ENCODE measurements around the gene TMEM38A.
"Not testable (repeated sequence)": the region's sequence is repeated elsewhere in the genome, so short reads cannot be mapped to it uniquely, and the experiment has no call there.

TMEM38A gene

GRCh38 chr19:16637535-16637934 lies 23.4 kb upstream of the TMEM38A start:
- DNase-seq (ENCODE audit: low read depth in 2 of 2): no peak

DNA sequence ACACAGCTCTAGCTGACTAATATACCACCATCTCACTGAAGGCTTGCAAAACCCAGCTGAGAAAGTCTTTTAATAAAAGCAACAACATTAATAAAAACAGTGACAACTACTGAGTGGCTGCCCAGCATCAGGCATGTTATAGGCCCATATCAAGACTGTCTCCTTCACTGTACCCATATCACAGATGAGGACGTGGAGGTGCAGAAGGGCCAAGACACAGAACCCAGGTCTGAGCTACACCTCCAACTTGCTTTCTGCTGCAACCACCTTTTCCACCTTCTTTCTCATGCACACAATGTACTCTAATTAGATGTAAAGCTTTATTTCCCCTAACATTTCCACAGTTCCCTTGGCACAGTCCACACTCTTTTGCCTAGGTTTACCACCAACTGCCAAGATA lies 22.3 kb upstream of the TMEM38A start:
- DNase-seq (ENCODE audit: low read depth in 2 of 2): no peak

- no peak for DNase-seq (ENCODE audit: low read depth in 2 of 2)
Measured at GRCh38 chr19:16640951-16641350, 20.0 kb upstream of the TMEM38A start.

DNA sequence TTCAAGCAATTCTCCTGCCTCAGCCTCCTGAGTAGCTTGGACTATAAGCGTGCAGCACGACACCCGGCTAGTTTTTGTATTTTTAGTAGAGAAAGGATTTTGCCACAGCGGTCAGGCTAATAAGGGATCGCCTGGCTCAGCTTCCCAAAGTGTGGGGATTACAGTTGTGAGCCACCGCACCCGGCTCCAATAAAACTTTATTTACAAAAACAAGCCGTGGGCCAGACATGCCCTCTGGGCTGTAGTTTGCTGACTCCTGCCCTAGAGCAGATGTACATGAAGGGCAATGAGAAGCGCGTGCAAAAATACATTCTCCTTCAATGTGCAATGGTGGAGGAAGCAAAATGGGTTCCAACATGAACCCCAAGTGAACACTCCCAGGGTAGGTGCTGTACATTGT lies 19.2 kb upstream of the TMEM38A start:
- DNase-seq (ENCODE audit: low read depth in 2 of 2): no peak

GRCh38 chr19:16645140-16645539 lies 15.8 kb upstream of the TMEM38A start:
- no peak for DNase-seq (ENCODE audit: low read depth in 2 of 2)

- DNase-seq (ENCODE audit: low read depth in 2 of 2): no peak
Measured at GRCh38 chr19:16649734-16650133, 11.2 kb upstream of the TMEM38A start.

DNA sequence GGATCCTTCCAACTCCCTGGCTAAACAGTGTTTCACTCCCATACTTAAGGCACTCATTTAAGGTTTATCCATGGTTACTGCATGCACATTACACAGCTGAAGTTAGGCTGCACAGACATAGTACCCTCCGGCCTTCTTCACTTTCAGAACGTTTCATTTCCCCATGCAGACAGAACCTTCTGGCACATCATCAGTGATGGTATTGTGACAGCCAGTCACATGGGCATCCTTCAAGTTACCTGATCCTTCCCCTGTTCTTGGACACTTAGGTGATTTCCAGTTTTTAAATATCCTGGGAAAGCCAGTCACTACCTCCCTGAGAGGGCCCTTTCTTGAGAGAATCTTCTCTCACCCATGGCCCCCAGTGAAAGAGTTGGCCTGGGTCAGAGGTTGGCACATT lies 10.1 kb upstream of the TMEM38A start:
- DNase-seq (ENCODE audit: low read depth in 2 of 2): no peak

- DNase-seq (ENCODE audit: low read depth in 2 of 2): not testable (repeated sequence)
Measured at GRCh38 chr19:16651421-16652188, 9.3 kb upstream of the TMEM38A start.

DNA sequence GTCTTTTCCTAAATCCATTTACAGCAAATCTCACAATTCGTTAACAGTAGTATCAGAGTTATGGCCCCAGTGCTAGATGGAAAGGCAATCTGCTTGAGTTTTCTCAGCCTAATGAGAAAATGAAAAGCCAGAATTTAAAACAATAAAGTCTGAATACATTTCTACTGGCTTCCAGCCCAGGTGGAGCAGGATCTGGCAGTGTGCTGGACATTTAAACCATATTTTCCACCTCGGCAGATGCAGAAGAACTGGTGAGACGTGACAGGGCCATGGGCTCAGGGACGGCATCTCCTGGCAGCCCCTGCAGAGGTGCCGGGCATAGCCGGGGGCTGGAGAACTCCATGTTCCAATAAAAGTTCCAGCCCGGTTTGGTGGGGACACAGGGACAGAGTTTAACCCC lies 8.1 kb upstream of the TMEM38A start:
- no peak for DNase-seq (ENCODE audit: low read depth in 2 of 2)

- DNase-seq (ENCODE audit: low read depth in 2 of 2): no peak
Measured at GRCh38 chr19:16654140-16654539, 6.8 kb upstream of the TMEM38A start.

- no peak for DNase-seq (ENCODE audit: low read depth in 2 of 2)
Measured at GRCh38 chr19:16654627-16655026, 6.3 kb upstream of the TMEM38A start.

DNA sequence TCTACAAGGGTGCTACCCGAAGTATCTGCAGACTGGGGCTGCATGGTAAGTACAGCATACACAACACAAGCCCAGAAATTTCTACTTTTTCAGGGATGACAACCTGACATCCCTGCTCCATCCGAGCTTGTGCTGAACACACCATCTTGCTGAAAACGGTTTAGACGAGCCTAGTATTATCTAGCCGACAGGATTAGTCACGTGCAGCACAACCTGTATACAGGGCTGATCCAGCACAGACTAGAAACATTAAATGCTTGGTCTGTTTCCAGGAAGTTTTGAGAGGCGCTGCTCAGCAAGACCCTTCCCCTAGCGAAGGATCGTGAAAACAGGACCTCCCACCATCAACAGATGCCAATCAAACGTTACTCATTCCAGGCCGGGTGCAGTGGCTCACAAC lies 5.2 kb upstream of the TMEM38A start:
- DNase-seq (ENCODE audit: low read depth in 2 of 2): no peak

DNA sequence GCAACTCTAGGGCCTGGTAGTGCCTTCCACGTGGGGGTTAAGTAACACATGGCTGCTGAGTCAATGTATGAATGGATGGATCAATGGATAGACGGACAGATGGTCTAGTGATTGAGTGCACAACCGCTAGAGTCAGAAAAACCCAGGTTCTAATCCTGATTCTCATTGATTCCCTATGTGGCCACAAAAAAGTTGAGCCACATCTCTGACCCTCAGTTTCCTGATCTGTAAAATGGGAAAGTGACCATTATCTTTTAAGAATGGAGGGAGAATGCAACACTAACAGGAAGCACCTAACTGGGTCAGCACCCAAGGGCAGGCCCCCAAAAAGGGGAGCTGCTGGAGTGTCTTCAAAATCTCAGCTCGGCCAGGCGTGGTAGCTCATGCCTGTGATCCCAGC lies 3.6 kb upstream of the TMEM38A start:
- no peak for DNase-seq (ENCODE audit: low read depth in 2 of 2)

- no peak for DNase-seq (ENCODE audit: low read depth in 2 of 2)
Measured at GRCh38 chr19:16659464-16659831, 1.5 kb upstream of the TMEM38A start.

GRCh38 chr19:16659832-16660708 lies 869 bp upstream of the TMEM38A start, which contains the start of gene SMIM7:
TSS of gene SMIM7 (minus strand) at chr19:16660144. CDS start at chr19:16660110, 34 bp downstream.
- peak; percentile 94 to 99 for DNase-seq (ENCODE audit: low read depth in 2 of 2)

- DNase-seq (ENCODE audit: low read depth in 2 of 2): no peak
Measured at GRCh38 chr19:16661480-16662034, 618 bp downstream of the TMEM38A start.

DNA sequence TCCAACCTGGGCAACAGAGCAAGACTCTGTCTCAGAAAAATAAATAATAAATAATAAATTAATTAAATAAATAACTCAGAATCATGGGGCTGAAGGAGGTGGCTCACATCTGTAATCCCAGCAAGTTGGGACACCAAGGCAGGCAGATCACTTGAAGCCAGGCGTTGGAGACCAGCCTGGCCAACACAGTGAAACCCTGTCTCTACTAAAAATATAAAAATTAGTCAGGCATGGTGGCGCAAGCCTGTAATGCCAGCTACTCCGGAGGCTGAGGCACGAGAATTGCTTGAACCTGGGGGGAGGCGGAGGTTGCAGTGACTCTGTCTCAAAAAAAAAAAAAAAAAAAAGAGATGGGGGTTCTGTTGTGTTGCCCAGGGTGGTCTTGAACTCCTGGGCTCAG lies 7.2 kb downstream of the TMEM38A start:
- no peak for DNase-seq (ENCODE audit: low read depth in 2 of 2)

- not testable (repeated sequence) for DNase-seq (ENCODE audit: low read depth in 2 of 2)
Measured at GRCh38 chr19:16668702-16669101, 7.8 kb downstream of the TMEM38A start.

DNA sequence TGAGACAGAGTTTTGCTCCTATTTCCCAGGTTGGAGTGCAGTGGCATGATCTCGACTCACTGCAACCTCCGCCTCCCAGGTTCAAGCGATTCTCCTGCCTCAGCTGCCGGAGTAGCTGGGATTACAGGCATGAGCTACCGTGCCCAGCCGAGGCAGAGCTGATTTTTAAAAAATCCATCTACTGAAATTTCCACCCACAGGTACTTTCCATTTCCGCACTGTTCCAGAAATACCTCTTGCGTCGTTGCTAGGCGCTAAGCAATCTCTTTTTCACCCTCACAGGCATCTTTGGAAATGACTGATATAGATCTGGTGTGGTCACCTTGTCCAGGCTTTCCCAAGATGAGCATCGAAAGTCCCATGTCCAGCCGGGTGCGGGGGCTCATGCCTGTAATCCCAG lies 9.4 kb downstream of the TMEM38A start:
- no peak for DNase-seq (ENCODE audit: low read depth in 2 of 2)

GRCh38 chr19:16671652-16672274 lies 10.8 kb downstream of the TMEM38A start:
- no peak for DNase-seq (ENCODE audit: low read depth in 2 of 2)

DNA sequence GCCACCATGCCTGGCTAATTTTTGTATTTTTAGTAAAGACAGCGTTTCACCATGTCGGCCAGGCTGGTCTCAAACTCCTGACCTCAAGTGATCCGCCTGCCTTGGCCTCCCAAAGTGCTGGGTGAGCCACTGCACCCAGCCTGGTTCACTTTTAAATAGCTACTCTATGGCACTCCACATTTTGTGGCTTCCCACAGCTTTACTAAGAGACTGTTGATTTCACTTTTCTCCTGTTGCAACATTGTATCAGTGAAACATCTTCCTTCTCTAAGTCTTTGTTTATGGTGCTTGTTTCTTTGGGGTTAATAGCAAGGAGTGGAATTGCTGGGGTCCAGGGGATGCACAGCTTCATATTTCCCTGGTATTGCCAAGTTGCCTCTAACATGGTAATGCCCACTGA lies 12.3 kb downstream of the TMEM38A start:
- no peak for DNase-seq (ENCODE audit: low read depth in 2 of 2)

DNA sequence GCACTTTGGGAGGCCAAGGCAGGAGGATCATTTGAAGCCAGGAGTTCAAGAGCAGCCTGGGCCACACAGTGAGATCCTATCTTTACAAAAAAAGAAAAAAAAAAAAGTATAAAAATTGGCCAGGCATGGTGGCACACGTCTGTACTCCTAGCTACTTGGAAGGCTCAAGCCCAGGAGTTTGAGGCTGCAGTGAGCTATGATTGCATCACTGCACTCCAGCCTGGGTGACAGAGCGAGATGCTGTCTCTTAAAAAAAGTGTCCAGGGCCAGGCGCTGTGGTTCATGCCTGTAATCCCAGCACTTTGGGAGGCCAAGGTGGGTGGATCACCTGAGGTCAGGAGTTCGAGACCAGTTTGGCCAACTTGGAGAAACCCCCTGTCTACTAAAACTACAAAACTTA lies 12.9 kb downstream of the TMEM38A start:
- not testable (repeated sequence) for DNase-seq (ENCODE audit: low read depth in 2 of 2)

Measured in stimulated activated CD4-positive, alpha-beta T cell treated with anti-CD3 and anti-CD28 coated beads, Interleukin-1b, Interleukin-23, amount 100 ng/mL, for 1 hour (primary cell).